ACHN (cell line): ENCODE measurements around the gene ZNF217.
"Not testable (repeated sequence)": the region's sequence is repeated elsewhere in the genome, so short reads cannot be mapped to it uniquely, and the experiment has no call there.

Experiments
- DNase-seq: peaks from one replicate; pipeline ENCODE4 v3.0.0-alpha.2; 2015
- in situ Hi-C: cut with HindIII; loops from 2 replicates; pipeline ENCODE4 v1.10.0; 2017; ENCODE audit warnings: low sequenced_read_pairs, low pct_ligation_motif_present, low pct_unique_long_range_greater_than_20kb

ZNF217 gene

GRCh38 chr20:53623454-53624211, 30.0 kb upstream of the ZNF217 start:
- DNase-seq: peak; percentile 79
- in situ Hi-C loops: no loop called here

- no peak for DNase-seq
- in situ Hi-C loops: no loop called here
Measured at GRCh38 chr20:53623134-53623453, 29.5 kb upstream of the ZNF217 start.

DNA sequence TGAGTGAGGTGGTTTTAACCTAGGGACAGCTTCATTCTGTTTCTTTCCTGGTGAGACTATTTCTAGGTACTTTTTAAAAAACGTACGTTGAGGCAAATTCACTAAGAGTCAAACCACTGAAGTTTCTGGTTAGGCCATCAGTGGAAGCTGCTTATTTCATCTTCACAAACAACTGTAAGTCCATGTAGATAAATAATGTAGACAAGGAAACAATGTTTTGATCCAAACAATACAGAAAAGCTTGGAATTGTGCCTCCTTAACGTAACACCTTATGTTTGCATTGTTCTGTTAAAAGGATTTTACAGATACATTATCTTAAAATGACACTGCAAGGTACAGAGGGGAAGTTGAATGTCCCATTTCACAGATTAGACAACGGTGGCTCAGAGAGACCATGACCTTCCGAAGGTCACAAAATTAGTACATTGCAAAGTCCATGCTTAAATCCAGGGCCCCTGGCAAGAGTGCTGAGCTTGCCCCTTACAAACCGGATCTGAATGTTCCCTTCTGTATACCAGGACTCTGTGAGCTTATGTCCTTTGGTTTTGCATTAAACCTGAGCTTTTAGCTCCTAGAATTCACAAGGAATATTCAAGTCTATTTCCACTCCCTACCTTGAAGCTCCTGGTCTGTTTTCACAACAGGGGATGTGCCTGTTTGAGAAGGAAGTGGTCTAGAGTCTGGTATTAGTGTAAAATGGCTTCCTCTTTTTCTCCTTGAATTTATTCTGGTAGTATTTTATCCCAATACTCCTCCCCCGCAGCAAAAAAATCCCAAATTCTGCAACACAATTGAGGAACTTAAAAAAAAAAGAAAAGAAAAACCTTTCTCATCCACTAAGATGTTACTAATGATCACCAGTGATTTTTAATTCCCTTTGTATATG, 28.9 kb upstream of the ZNF217 start:
- DNase-seq: peak; percentile 13
- in situ Hi-C loops: no loop called here

- in situ Hi-C loops: no loop called here
- peak; percentile 89 for DNase-seq
Measured at GRCh38 chr20:53621482-53622246, 28.0 kb upstream of the ZNF217 start.

- in situ Hi-C loops: not testable (repeated sequence)
Measured at GRCh38 chr20:53618490-53619000, 24.9 kb upstream of the ZNF217 start.

DNA sequence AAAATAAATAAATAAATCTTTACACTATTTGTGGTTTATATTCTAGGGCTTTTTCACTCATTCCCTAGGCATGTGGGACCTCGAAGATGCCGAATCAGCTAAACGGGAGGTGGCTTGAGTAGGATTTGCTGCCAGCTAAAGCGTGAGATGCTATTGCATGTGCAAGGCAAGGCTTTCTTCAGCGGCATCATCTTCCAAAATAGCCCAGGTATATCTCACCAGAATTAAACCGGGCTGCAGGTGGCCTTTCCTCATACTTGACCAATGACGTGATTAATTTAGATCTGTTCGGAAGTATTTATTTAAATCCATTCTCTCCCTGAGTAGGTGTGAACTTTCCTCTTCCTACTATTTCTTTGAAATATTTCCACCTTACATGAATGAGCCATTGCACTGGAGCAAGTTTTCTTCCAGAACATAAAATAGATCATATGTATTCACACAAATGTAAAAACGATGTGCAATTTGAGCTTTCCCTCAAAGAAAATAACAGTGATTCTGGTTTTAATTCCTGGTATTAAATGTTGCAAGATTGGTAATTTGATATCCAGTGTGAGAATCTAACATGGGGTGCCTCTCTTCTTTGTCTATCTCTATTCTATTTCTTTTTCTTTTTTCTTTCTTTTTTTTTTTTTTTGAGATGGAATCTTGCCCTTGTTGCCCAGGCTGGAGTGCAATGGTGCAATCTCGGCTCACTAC, 24.3 kb upstream of the ZNF217 start:
- in situ Hi-C loops: no loop called here
- no peak for DNase-seq

More at GRCh38 chr20:53618490-53619000, 24.9 kb upstream of the ZNF217 start:
- DNase-seq: not testable (repeated sequence)

GRCh38 chr20:53616489-53616888, 22.9 kb upstream of the ZNF217 start:
- DNase-seq, in situ Hi-C loops: not testable (repeated sequence)

DNA sequence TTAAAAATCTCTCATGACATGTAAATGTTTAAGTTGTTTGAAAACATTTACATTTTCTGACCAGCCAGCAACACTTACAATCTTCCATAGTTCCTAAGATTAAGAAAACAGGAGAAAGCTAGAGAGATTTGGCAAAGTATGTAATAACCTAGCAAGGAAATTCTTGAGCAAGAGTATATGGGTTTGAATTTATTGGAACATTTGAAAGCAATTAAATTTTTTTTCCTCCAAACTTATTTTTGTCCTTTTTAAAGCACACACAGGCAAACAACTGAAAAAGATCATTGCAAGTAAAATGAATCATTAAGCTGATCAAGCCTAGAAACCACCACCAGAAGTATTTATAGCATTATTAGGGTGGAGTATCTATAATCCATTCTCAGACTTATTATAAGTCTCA, 20.1 kb upstream of the ZNF217 start:
- DNase-seq: no peak
- in situ Hi-C loops: no loop called here

GRCh38 chr20:53612289-53612688, 18.6 kb upstream of the ZNF217 start:
- DNase-seq, in situ Hi-C loops: not testable (repeated sequence)

GRCh38 chr20:53611449-53611894, 17.8 kb upstream of the ZNF217 start:
- in situ Hi-C loops: no loop called here
- peak; percentile 89 for DNase-seq

GRCh38 chr20:53609491-53610445, 16.1 kb upstream of the ZNF217 start:
- DNase-seq: no peak
- in situ Hi-C loops: no loop called here

- DNase-seq: no peak
- in situ Hi-C loops: no loop called here
Measured at GRCh38 chr20:53608456-53609452, 15.1 kb upstream of the ZNF217 start.

DNA sequence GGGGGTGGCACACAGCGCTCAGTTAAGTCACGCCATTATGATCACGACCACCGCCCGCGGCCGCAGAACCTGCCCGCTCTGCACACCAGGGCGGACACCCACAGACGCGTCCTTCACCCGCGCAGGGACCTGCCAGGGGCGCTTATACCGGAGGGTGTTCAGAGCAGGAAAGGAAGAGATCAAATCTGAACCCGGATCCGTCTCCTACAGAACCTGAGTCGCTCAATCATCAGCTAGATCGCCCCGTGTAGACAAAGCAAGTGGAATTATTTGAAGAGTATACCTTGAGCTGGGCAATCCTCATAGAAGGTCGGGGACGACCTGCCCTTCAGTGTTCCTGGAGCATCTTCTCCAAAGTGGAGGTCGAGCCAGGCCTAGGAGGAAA, 14.4 kb upstream of the ZNF217 start:
- DNase-seq: no peak
- in situ Hi-C loops: no loop called here

DNA sequence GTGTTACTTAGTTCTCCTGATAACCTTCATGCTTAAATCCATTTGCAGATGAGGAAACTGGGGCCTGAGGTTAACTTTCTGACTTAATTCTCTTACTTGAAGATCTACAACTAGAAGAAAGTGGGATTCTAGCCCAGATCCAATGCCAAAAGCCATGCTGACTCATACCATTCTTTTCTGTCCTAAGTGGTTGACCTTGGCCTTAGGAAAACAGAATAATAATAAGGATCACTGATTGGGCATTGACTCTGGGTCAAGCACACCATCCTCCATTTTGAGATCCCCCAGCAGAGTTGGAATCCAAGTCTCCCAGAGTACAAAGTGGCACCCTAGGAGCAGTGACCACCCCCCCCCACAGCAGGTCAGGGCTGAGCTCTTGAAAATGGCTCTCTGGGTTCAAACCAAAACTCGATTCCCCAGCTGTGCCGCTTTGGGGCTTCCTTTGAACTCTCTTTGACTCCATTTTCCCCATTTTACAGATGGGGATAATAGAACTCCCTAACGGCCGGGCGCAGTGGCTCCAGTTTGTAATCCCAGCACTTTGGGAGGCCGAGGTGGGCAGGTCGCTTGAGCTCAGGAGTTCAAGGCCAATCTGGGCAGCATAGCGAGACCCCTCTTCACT, 12.8 kb upstream of the ZNF217 start:
- in situ Hi-C loops: no loop called here
- DNase-seq: peak; percentile 38

DNA sequence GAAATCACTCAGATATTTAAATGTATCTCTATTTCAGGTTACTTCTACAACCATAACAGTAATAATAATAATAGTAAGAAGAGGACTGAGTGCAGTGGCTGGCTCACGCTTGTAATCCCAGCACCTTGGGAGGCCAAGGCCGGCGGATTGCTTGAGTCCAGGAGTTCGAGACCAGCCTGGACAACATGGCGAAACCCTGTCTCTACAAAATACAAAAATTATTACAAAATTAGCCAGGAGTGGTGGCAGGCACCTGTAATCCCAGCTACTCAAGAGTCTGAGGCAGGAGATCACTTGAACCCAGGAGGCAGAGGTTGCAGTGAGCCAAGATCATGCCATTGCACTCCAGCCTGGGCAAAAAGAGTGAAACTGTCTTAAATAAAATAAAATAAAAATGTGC, 11.8 kb upstream of the ZNF217 start:
- DNase-seq, in situ Hi-C loops: not testable (repeated sequence)

- in situ Hi-C loops, DNase-seq: not testable (repeated sequence)
Measured at GRCh38 chr20:53604846-53605245, 11.2 kb upstream of the ZNF217 start.
